ENCODE data around the gene GLI1. TPM values are rescaled to one million over a fixed set of nuclear protein-coding genes. Genes with fewer than 3 reads are reported as not detected.

The GLI1 gene
- total RNA-seq, 4 donors from 2014 or later: 1.0 TPM; not detected in 3

- intact Hi-C loops (cut with DNase I; ENCODE audit: low total_unique reads): no loop called here
- TF ChIP-seq POLR2A (IDR thresholded peaks at IDR 0.05): no peak
- TF ChIP-seq, protein P1, sequence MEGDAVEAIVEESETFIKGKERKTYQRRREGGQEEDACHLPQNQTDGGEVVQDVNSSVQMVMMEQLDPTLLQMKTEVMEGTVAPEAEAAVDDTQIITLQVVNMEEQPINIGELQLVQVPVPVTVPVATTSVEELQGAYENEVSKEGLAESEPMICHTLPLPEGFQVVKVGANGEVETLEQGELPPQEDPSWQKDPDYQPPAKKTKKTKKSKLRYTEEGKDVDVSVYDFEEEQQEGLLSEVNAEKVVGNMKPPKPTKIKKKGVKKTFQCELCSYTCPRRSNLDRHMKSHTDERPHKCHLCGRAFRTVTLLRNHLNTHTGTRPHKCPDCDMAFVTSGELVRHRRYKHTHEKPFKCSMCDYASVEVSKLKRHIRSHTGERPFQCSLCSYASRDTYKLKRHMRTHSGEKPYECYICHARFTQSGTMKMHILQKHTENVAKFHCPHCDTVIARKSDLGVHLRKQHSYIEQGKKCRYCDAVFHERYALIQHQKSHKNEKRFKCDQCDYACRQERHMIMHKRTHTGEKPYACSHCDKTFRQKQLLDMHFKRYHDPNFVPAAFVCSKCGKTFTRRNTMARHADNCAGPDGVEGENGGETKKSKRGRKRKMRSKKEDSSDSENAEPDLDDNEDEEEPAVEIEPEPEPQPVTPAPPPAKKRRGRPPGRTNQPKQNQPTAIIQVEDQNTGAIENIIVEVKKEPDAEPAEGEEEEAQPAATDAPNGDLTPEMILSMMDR (IDR thresholded peaks at IDR 0.05 in 4 of 5, conservative IDR thresholded peaks at IDR 0.05 in 1 of 5): no peak
Observed at GRCh38 chr12:57485695-57486094, 26.1 kb downstream of the GLI1 start.

DNA sequence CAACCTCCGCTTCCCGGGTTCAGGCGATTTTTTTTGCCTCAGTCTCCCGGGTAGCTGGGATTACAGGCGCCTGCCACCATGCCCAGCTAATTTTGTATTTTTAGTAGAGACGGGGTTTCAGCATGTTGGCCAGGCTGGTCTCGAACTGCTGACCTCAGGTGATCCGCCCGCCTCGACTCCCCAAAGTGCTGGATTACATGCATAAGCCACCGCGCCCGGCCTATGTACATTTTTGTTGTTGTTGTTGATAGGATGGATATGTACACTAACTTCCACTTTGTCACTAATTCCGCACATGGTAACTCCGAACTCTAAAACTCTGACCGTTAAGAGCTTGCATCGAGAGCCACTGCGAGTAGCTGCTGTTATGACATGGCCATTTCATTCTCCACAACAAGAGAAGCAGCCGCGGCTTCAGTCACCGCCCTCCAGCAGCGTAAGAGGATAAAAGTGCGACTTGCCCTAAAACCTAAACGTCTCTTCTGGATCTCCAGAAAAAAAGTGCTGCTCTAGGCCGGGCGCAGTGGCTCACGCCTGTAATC lies 27.5 kb downstream of the GLI1 start:
- in situ Hi-C loops (cut with MboI; ENCODE audit: low sequenced_read_pairs in 4 of 4): no loop called here
- no peak for ATAC-seq
- intact Hi-C loops (cut with DNase I; ENCODE audit: low total_unique reads): no loop called here

More at GRCh38 chr12:57485695-57486094, 26.1 kb downstream of the GLI1 start:
- no peaks in the 10 kb centered on the region for H3K9me3 ChIP-seq
- DNase-seq (no peak), ATAC-seq (no peak)
- H3K4me1 ChIP-seq: peaks cover 10 to 13% of the 10 kb centered on the region in 2 donors
- in situ Hi-C loops (cut with MboI; ENCODE audit: low sequenced_read_pairs in 4 of 4): no loop called here
- H3K4me3 ChIP-seq: no peak overlapping the region
- H3K36me3 ChIP-seq: peaks cover 0 to 17% of the 10 kb centered on the region in 2 donors
- no peak overlapping the region for H3K27ac ChIP-seq
- no peaks in the 10 kb centered on the region for H3K27me3 ChIP-seq

DNA sequence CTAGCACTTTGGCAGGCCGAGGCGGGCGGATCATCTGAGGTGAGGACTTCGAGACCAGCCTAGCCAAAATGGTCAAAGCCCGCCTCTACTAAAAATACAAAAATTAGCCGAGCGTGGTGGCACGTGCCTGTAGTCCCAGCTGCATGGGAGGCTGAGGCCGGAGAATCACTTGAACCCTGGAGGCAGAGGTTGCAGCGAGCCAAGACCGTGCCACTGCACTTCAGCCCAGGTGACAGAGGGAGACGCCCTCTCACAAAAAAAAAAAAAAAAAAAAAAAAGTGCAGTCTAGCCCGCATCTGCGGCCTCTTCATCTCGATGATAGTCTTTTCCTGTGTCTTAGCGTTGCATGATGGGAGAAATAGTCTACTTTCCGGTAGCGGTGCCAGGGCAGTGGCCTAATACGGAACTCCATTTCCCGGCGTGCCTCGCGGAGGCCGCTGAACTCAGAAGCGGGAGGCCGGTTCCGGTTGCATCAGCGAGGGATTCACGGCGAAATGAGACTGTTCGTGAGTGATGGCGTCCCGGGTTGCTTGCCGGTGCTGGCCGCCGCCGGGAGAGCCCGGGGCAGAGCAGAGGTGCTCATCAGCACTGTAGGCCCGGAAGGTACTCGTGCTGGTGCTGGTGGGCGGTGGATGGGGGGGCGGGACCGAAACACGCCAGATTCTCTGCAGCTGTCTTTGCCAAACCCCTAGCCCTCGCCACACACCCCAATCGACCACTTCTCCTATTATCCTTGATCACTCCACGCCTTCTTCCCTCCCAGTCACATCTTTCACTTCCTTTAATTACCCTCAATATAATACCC lies 28.2 kb downstream of the GLI1 start, which contains the start of gene MARS1:
Gene MARS1, plus strand, starts transcription at position 472 of the 805 bp plus-strand sequence. Its CDS starts 23 bp downstream, at position 495.
- Histone ChIP-seq H3K27ac (peak within 1 kb of the TSS; percentile 83 to 86 (median 84)), H3K4me3 (peak within 1 kb of the TSS; percentile 74 to 95 (median 76)), H3K4me1 (peaks cover 10 to 13% of the 10 kb centered on the region in 2 donors), H3K36me3 (peaks cover 0 to 35% of the 10 kb centered on the region in 2 donors), H3K9me3 (no peaks in the 10 kb centered on the region), H3K27me3 (no peaks in the 10 kb centered on the region)
- DNase-seq: peak; percentile 94 to 96
- TF ChIP-seq POLR2A (IDR thresholded peaks at IDR 0.05): peak; percentile 47 to 73
- TF ChIP-seq, protein P1 (IDR thresholded peaks at IDR 0.05 in 4 of 5, conservative IDR thresholded peaks at IDR 0.05 in 1 of 5): no peak
- ATAC-seq: peak; percentile 100
- in situ Hi-C loops (cut with MboI; ENCODE audit: low sequenced_read_pairs in 4 of 4) (no loop called here), intact Hi-C loops (cut with DNase I; ENCODE audit: low total_unique reads) (loop anchor here (1.0 to 2.0 kb wide), 2 partner anchors 33 to 59 kb away; partner anchors contain the start of genes DCTN2 and DDIT3)

More for the DNA sequence above, 27.5 kb downstream of the GLI1 start:
- DNase-seq: no peak
- Histone ChIP-seq H3K36me3 (peaks cover 0 to 29% of the 10 kb centered on the region in 2 donors), H3K27ac (peak overlapping the region; percentile 83 to 86 (median 84)), H3K4me1 (peaks cover 10 to 13% of the 10 kb centered on the region in 2 donors), H3K9me3 (no peaks in the 10 kb centered on the region), H3K27me3 (no peaks in the 10 kb centered on the region), H3K4me3 (peak overlapping the region; percentile 74 to 95 (median 76))
- TF ChIP-seq, protein P1 (IDR thresholded peaks at IDR 0.05 in 4 of 5, conservative IDR thresholded peaks at IDR 0.05 in 1 of 5): no peak
- no peak for TF ChIP-seq POLR2A (IDR thresholded peaks at IDR 0.05)

DNA sequence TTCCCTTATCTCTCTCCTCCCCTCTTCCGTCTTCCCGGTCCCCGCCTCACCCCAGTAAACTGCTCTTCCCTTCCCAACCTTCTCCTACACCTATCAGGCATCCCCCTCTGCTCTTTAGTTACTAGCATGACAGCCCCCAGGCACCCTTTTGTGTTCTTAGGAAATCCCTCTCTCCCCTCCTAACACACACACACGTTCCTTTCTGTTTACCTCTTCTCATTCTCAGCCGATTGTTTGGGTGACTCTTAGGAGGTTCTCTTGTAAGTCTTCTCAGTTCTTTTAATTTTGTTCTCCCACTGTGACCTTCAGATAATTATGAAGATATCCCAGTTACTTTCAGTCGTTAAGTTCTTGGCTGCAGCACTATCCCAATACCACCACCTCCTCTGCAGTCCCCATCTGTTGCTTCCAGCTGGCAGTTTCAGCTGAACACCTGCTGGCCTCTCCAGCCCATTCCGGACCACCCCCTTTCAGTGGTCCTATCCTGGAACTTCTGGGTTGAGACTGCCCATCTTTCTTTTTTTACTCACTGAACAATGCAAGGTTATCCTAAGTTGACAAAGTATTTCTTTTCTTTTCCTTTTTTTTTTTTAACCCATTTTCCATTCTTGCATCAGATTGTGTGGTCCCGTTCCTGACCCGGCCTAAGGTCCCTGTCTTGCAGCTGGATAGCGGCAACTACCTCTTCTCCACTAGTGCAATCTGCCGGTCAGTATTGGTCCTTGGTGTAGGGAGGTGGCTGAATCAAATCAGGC lies 29.0 kb downstream of the GLI1 start:
- H3K4me1 ChIP-seq: peaks cover 10 to 13% of the 10 kb centered on the region in 2 donors
- no peak for TF ChIP-seq POLR2A (IDR thresholded peaks at IDR 0.05)
- TF ChIP-seq, protein P1 (IDR thresholded peaks at IDR 0.05 in 4 of 5, conservative IDR thresholded peaks at IDR 0.05 in 1 of 5): no peak
- no peak for ATAC-seq

More for the DNA sequence above, 29.0 kb downstream of the GLI1 start:
- no peaks in the 10 kb centered on the region for H3K9me3 ChIP-seq
- intact Hi-C loops (cut with DNase I; ENCODE audit: low total_unique reads) (loop anchor here (1.0 to 2.0 kb wide), 2 partner anchors 32 to 58 kb away; partner anchors contain the start of genes DCTN2 and DDIT3), in situ Hi-C loops (cut with MboI; ENCODE audit: low sequenced_read_pairs in 4 of 4) (no loop called here)
- no peaks in the 10 kb centered on the region for H3K27me3 ChIP-seq
- DNase-seq: no peak
- peak overlapping the region; percentile 83 to 86 (median 84) for H3K27ac ChIP-seq
- peak overlapping the region; percentile 74 to 95 (median 76) for H3K4me3 ChIP-seq
- H3K36me3 ChIP-seq: peaks cover 0 to 37% of the 10 kb centered on the region in 2 donors

All from gastrocnemius medialis (tissue), 4 donors.